ENCODE measurements around the gene RUSC1.
A peak's percentile ranks its signal among the peaks of the same experiment; 100 is the strongest.

The RUSC1 gene

DNA sequence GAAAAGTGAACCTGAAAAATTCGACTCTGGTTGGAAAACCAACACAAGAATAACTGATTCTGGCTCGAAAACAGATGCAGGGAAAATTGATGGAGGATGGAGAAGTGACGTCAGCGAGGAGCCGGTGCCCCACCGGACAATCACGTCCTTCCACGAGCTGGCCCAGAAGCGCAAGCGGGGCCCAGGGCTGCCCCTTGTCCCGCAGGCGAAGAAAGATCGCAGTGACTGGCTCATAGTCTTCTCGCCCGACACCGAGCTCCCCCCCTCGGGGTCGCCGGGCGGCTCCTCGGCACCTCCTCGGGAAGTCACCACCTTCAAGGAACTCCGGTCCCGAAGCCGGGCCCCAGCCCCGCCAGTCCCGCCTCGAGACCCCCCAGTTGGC is 1.9 kb downstream of the RUSC1 start:
- Histone ChIP-seq H3K36me3 (ENCODE audit: control insufficient read depth, insufficient read depth, low read length) (no peaks in the 10 kb centered on the region), H3K27ac (peak overlapping the region; percentile 95), H3K4me1 (no peaks in the 10 kb centered on the region), H3K4me3 (ENCODE audit: low read depth, low read length) (peak overlapping the region; percentile 6), H3K27me3 (ENCODE audit: control insufficient read depth, insufficient read depth, low read length) (no peaks in the 10 kb centered on the region), H3K79me2 (no peaks in the 10 kb centered on the region), H3K9me3 (ENCODE audit: control insufficient read depth, low read length) (no peaks in the 10 kb centered on the region), H3K4me2 (ENCODE audit: low read length) (peak overlapping the region; percentile 100), H2AFZ (peak overlapping the region; percentile 82), H3K9ac (no peak overlapping the region)
- TF ChIP-seq, protein P1, sequence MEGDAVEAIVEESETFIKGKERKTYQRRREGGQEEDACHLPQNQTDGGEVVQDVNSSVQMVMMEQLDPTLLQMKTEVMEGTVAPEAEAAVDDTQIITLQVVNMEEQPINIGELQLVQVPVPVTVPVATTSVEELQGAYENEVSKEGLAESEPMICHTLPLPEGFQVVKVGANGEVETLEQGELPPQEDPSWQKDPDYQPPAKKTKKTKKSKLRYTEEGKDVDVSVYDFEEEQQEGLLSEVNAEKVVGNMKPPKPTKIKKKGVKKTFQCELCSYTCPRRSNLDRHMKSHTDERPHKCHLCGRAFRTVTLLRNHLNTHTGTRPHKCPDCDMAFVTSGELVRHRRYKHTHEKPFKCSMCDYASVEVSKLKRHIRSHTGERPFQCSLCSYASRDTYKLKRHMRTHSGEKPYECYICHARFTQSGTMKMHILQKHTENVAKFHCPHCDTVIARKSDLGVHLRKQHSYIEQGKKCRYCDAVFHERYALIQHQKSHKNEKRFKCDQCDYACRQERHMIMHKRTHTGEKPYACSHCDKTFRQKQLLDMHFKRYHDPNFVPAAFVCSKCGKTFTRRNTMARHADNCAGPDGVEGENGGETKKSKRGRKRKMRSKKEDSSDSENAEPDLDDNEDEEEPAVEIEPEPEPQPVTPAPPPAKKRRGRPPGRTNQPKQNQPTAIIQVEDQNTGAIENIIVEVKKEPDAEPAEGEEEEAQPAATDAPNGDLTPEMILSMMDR (IDR thresholded peaks at IDR 0.05) = no peak

DNA sequence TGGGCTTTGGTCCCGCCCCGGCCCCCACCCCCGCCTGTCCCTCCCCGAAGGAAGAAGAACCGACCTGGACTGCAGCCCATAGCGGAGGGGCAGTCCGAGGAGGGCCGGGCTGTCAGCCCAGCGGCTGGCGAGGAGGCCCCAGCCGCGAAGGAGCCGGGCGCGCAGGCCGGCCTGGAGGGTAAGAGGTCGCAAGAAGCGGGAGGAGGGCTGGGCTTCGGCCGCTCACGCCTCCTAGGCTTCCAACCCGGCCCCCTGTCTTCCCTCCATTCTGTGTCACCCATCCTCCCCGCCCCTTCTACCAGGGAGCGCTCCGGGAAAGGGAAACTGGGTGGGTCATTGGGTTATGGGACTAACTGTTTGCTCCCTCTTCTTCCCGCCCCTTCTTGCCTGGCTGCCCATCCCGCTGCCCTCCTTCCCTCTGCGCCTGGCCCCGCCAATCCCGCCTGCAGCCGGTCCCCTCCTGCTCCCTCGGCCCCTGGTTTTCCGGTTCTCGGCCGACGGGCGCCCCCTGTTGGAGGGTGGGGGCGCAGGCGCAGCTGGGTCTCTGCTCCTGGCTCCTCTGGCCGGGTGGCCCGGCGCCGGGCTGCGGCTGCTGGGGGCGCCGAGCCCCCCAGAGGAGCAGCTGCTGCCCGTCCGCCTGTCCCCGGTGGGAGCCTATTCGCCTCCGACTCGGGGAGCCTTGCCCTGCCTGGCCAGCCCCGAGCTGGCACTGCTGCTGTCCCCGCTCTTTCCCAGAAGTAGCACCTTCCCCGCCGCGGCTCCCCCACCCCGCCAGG is 2.4 kb downstream of the RUSC1 start:
- TF ChIP-seq, protein P1 (IDR thresholded peaks at IDR 0.05) = peak; percentile 86
- Histone ChIP-seq H3K79me2 (no peaks in the 10 kb centered on the region), H3K9me3 (ENCODE audit: control insufficient read depth, low read length) (no peaks in the 10 kb centered on the region), H3K36me3 (ENCODE audit: control insufficient read depth, insufficient read depth, low read length) (no peaks in the 10 kb centered on the region), H3K4me3 (ENCODE audit: low read depth, low read length) (peak overlapping the region; percentile 99), H3K4me2 (ENCODE audit: low read length) (peak overlapping the region; percentile 100), H3K27ac (peak overlapping the region; percentile 95), H3K9ac (no peak overlapping the region), H3K27me3 (ENCODE audit: control insufficient read depth, insufficient read depth, low read length) (no peaks in the 10 kb centered on the region), H3K4me1 (no peaks in the 10 kb centered on the region), H2AFZ (peak overlapping the region; percentile 82)

DNA sequence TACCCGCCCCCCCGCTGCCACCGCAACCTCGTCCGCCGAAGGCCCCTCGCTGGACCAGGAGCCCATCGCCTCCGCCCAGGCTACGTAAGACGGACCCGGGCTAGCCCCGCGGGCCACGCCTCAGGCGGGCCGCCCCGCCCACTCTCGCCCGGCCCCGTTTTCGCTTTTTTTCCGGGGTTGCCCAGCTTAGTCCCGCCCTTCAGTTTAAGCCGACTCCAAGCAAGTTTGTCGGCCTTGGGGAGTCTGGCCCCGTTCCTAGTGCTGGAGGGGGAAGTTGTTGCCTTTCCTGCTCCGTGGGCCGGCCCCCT is 3.0 kb downstream of the RUSC1 start:
- H2AFZ ChIP-seq = peak overlapping the region; percentile 82
- no peak overlapping the region for H3K9ac ChIP-seq
- peak overlapping the region; percentile 100 for H3K4me2 ChIP-seq (ENCODE audit: low read length)
- TF ChIP-seq, protein P1 (IDR thresholded peaks at IDR 0.05) = no peak
- H3K4me3 ChIP-seq (ENCODE audit: low read depth, low read length) = peak overlapping the region; percentile 99
- no peaks in the 10 kb centered on the region for H3K9me3 ChIP-seq (ENCODE audit: control insufficient read depth, low read length)
- no peaks in the 10 kb centered on the region for H3K36me3 ChIP-seq (ENCODE audit: control insufficient read depth, insufficient read depth, low read length)
- no peaks in the 10 kb centered on the region for H3K4me1 ChIP-seq
- no peaks in the 10 kb centered on the region for H3K79me2 ChIP-seq
- peak overlapping the region; percentile 95 for H3K27ac ChIP-seq
- H3K27me3 ChIP-seq (ENCODE audit: control insufficient read depth, insufficient read depth, low read length) = no peaks in the 10 kb centered on the region

DNA sequence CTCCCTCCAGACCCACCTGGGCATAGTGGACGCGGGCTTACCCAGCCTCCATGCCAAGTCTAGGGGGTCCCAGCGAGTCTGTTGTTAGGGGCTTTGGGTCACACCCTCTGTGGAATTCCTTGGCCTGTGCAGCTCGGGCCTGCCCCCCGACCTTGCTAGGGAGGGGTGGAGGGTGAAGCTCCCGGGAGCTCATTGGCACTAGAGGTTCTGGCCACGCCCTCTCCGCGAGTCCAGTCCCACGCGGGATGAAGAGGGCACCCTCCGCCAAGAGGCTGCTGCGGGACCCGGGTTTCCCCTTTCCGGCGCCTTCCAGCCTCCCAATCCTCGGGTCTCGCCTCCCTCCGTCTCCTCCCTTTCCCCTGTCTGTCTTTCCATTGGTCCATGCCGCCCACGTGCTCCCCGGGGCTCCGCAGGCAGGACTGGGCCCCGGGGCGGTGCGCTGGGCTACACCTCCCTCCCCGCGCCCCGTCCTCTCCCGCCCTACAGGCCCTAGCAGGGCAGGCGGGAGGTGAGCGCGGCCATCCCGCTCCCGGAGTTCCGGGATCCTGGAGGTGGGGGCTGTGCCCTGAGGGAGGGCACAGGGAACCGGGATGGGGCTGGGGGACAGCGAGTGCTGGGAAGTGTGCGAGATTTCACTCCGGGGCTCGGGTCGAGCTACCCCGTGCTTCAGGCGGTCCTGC is 3.5 kb downstream of the RUSC1 start:
- Histone ChIP-seq H3K27me3 (ENCODE audit: control insufficient read depth, insufficient read depth, low read length) (no peaks in the 10 kb centered on the region), H3K4me2 (ENCODE audit: low read length) (peak overlapping the region; percentile 100), H3K9me3 (ENCODE audit: control insufficient read depth, low read length) (no peaks in the 10 kb centered on the region), H3K4me3 (ENCODE audit: low read depth, low read length) (peak overlapping the region; percentile 99), H3K36me3 (ENCODE audit: control insufficient read depth, insufficient read depth, low read length) (no peaks in the 10 kb centered on the region), H2AFZ (peak overlapping the region; percentile 82), H3K4me1 (no peaks in the 10 kb centered on the region), H3K79me2 (no peaks in the 10 kb centered on the region), H3K27ac (peak overlapping the region; percentile 95), H3K9ac (no peak overlapping the region)
- TF ChIP-seq, protein P1 (IDR thresholded peaks at IDR 0.05) = no peak
